Parathyroid adenoma (tissue), 2 donors: ENCODE results near the gene WFS1.

Experiments used
- H2AFZ ChIP-seq: fragments of 300-600 bp; sonication (generic); one replicate; pipeline ENCODE4 v1.7.0; 2017; ENCODE audit warnings: antibody characterized with exemption, mild to moderate bottlenecking
- H3K27ac ChIP-seq: fragments of 300-600 bp; sonication (generic); one replicate; pipeline ENCODE4 v1.7.0; 2017
- H3K27me3 ChIP-seq: fragments of 300-600 bp; sonication (generic); one replicate; pipeline ENCODE4 v1.7.0; 2017; ENCODE audit warnings: low read length; ENCODE audit not compliant: control insufficient read depth, insufficient read depth
- H3K36me3 ChIP-seq: fragments of 300-600 bp; sonication (generic); one replicate; pipeline ENCODE4 v1.7.0; 2017; ENCODE audit warnings: low read length; ENCODE audit not compliant: control insufficient read depth, insufficient read depth
- H3K4me1 ChIP-seq: fragments of 300-600 bp; sonication (generic); one replicate; pipeline ENCODE4 v1.7.0; 2017; ENCODE audit warnings: control low read depth
- H3K4me2 ChIP-seq: fragments of 300-600 bp; sonication (generic); one replicate; pipeline ENCODE4 v1.7.0; 2017; ENCODE audit warnings: low read length
- H3K4me3 ChIP-seq: fragments of 300-600 bp; sonication (generic); one replicate; pipeline ENCODE4 v1.7.0; 2017; ENCODE audit warnings: low read depth, low read length
- H3K79me2 ChIP-seq: fragments of 300-600 bp; sonication (generic); one replicate; pipeline ENCODE4 v1.7.0; 2017; ENCODE audit warnings: control low read depth
- H3K9ac ChIP-seq: fragments of 300-600 bp; sonication (generic); one replicate; pipeline ENCODE4 v1.7.0; 2017; ENCODE audit warnings: mild to moderate bottlenecking
- H3K9me3 ChIP-seq: fragments of 300-600 bp; sonication (generic); one replicate; pipeline ENCODE4 v1.7.0; 2017; ENCODE audit warnings: low read length; ENCODE audit not compliant: control insufficient read depth
- TF ChIP-seq, protein P1 (sequence below): fragments of 300-600 bp; sonication (generic); IDR thresholded peaks from one replicate; pipeline ENCODE4 v1.7.0; 2017; ENCODE audit warnings: antibody characterized with exemption, mild to moderate bottlenecking
- donor health status: primary hyperparathyroidism.

The WFS1 gene

DNA sequence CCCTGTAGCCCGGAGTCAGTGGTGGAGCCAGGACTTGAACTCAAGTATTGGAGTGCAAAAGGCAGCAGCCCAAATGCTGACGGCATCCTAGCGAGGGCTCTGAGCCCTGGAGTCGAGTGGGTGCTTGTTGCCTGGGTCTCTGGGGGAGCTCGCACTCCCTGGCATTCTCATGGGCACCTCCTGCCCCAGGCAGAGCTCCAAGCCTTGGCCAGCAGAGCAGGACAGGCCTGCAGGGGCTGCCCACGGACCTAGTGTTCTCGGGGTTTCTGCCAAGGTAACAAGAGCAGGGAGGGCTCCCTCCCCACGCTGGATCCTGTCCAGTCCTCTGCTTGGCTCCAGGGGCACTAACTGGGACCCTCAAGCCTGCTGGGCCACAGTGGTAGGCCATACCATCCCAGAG, 17.6 kb upstream of the WFS1 start:
- H2AFZ ChIP-seq: no peak overlapping the region
- H3K79me2 ChIP-seq: no peaks in the 10 kb centered on the region
- H3K9ac ChIP-seq: no peak overlapping the region
- TF ChIP-seq, protein P1, sequence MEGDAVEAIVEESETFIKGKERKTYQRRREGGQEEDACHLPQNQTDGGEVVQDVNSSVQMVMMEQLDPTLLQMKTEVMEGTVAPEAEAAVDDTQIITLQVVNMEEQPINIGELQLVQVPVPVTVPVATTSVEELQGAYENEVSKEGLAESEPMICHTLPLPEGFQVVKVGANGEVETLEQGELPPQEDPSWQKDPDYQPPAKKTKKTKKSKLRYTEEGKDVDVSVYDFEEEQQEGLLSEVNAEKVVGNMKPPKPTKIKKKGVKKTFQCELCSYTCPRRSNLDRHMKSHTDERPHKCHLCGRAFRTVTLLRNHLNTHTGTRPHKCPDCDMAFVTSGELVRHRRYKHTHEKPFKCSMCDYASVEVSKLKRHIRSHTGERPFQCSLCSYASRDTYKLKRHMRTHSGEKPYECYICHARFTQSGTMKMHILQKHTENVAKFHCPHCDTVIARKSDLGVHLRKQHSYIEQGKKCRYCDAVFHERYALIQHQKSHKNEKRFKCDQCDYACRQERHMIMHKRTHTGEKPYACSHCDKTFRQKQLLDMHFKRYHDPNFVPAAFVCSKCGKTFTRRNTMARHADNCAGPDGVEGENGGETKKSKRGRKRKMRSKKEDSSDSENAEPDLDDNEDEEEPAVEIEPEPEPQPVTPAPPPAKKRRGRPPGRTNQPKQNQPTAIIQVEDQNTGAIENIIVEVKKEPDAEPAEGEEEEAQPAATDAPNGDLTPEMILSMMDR: no peak
- H3K9me3 ChIP-seq: no peaks in the 10 kb centered on the region
- no peaks in the 10 kb centered on the region for H3K36me3 ChIP-seq
- H3K4me2 ChIP-seq: no peak overlapping the region
- H3K27me3 ChIP-seq: no peaks in the 10 kb centered on the region
- H3K4me1 ChIP-seq: no peaks in the 10 kb centered on the region
- H3K27ac ChIP-seq: no peak overlapping the region
- no peak overlapping the region for H3K4me3 ChIP-seq

DNA sequence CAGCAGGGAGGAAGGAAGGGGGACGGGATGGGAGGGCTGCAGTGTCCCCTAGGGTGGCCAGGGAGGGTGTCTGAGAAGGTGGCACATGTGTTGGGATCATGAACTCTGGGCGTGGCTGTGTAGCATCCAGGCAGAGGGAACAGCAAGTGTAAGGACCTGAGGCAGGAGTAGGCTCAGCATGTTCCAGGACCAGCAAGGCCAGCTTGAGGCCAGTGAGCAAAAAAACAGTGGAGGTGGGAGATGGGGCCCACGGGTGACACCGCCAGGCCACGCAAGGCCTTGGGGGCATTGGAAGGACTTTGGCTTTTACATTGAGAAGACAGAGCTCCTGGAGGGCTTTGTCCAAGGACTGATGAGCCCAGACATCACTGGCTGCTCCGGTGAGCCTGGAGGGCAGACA, 16.5 kb upstream of the WFS1 start:
- TF ChIP-seq, protein P1: no peak
- Histone ChIP-seq H3K36me3 (no peaks in the 10 kb centered on the region), H3K4me2 (no peak overlapping the region), H3K9ac (no peak overlapping the region), H3K4me3 (no peak overlapping the region), H3K27me3 (no peaks in the 10 kb centered on the region), H3K79me2 (no peaks in the 10 kb centered on the region), H3K27ac (no peak overlapping the region), H2AFZ (no peak overlapping the region), H3K4me1 (no peaks in the 10 kb centered on the region), H3K9me3 (no peaks in the 10 kb centered on the region)

DNA sequence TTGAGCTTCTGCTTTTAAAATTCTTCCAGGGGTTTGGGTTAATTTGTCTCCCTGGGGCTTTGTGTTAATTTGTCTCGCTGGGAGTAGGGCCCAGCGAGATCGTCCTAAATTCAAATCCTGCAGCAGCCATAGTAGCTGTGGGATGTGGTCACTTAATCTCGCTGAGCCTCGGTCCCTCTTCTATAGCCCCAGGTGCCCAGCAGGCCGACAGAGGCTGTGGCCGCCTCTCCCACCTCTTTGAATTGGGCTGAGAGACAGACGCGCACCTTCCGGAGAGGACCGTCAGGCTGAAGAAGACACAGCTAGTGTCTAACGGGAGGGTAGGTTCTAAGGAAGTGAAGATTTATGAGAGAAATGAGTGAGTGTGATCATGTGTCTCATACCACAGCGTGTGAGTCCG, 15.7 kb upstream of the WFS1 start:
- no peaks in the 10 kb centered on the region for H3K27me3 ChIP-seq
- TF ChIP-seq, protein P1: no peak
- H3K9ac ChIP-seq: no peak overlapping the region
- H2AFZ ChIP-seq: no peak overlapping the region
- H3K4me1 ChIP-seq: no peaks in the 10 kb centered on the region
- H3K4me2 ChIP-seq: no peak overlapping the region
- no peaks in the 10 kb centered on the region for H3K36me3 ChIP-seq
- H3K4me3 ChIP-seq: no peak overlapping the region
- H3K79me2 ChIP-seq: no peaks in the 10 kb centered on the region
- H3K27ac ChIP-seq: no peak overlapping the region
- H3K9me3 ChIP-seq: no peaks in the 10 kb centered on the region

DNA sequence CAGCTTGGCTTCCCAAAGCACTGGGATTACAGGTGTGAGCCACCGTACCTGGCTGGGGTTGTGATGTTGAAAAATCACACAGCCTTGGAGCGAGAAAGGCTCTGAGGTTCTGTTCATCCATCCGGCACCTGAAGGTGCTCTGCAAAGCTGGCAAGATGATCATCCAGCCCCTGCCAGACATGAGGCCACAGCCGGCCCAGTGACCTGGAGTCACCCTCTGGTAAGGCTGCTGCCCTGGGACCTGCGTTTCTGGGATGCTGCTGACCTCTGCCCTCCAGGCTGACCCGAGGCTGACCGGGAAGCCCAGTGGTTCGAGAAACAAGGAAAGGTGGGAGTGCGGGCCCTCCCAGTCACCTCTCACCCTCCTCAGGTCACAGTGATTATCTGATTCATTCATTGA, 13.5 kb upstream of the WFS1 start:
- Histone ChIP-seq H3K4me2 (no peak overlapping the region), H3K4me3 (no peak overlapping the region), H2AFZ (no peak overlapping the region), H3K9me3 (no peaks in the 10 kb centered on the region), H3K9ac (no peak overlapping the region), H3K79me2 (no peaks in the 10 kb centered on the region), H3K27me3 (no peaks in the 10 kb centered on the region), H3K4me1 (no peaks in the 10 kb centered on the region), H3K36me3 (no peaks in the 10 kb centered on the region), H3K27ac (no peak overlapping the region)
- TF ChIP-seq, protein P1: no peak

DNA sequence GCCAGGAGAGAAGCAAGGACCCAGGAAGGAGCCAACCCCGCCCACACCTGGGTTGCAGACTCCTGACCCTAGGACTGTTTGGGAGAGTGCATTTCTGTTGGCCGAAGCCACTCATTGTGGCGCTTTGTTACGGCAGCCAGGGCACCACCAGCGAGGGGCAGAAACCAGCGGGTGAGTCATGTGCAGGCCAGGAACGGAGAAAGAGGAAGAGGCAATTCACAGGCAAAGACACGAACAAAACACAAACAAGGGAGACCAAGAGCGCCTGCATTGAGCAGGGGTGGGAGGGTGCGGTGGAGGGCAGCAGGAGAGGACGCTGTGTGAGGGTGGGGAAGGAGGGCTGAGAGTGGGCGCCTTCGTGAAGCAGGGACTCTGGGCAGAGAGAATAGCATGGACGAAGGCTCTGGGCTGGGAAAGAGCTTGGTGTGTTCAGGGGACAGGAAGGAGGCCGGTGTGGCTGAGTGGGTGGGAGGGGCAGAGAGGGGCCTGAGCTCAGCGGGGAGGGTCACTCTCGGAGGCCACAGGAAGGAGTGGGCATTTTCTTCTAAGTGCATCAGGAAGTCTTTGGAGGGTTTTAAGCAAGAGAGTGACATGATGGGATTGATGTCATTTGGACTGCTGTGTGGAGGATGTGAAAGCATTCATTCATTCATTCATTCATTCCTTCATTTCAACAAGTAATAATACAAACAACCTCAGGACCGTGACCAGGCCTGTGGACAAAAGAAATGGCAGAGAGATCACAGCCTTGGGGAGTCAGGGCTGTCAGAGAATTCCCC, 12.2 kb upstream of the WFS1 start:
- no peak overlapping the region for H3K4me3 ChIP-seq
- no peak overlapping the region for H2AFZ ChIP-seq
- H3K9ac ChIP-seq: no peak overlapping the region
- H3K27ac ChIP-seq: no peak overlapping the region
- H3K79me2 ChIP-seq: no peaks in the 10 kb centered on the region
- H3K36me3 ChIP-seq: no peaks in the 10 kb centered on the region
- H3K4me2 ChIP-seq: no peak overlapping the region
- H3K4me1 ChIP-seq: no peaks in the 10 kb centered on the region
- TF ChIP-seq, protein P1: no peak
- H3K9me3 ChIP-seq: no peaks in the 10 kb centered on the region
- no peaks in the 10 kb centered on the region for H3K27me3 ChIP-seq
